ENCODE data around the gene PCGF3.

Gene PCGF3

DNA sequence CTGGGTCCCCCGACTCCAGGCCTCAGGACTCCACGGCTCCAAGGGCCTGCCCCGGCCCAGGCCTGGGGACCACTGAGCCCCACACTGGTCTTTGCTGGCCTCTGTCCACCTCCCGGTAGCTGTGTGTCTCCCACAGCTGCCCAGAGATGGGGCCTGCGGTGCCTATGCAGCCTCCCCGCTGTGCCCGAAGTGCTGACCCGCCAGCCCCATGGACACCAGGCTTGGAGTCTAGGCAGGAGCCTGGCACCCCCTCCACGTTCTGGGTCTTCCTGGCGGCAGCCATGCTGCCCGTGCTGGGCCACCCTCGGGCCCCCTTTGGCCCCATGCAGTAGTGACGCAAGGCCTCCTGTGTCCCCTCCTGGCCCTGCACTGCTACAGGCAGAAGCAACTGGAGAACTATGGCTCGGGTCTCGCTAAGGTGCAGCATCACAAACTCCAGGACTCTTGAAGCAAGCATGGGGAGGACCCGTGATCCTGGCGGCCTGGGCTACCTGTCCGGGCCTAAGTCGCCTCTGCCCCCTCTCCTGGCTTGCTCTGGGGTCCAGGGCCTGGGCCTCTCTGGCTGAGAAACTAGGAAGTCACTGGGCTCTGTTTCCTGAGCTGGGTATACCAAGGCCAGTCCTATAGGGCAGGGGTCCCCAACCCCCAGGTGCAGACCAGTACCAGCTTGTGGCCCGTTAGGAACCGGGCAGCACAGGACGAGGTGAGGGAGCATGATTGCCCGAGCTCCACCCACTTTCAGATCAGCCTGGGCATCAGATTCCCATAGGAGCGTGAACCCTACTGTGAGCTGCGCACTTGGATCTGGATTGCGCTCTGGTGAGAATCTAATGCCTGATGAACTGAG is 30.4 kb upstream of the PCGF3 start:
- Histone ChIP-seq H3K9me3 (ENCODE audit: insufficient read depth, low read length) (no peaks in the 10 kb centered on the region), H4K20me1 (ENCODE audit: low read depth, low read length) (no peaks in the 10 kb centered on the region), H3K36me3 (ENCODE audit: low read length) (no peaks in the 10 kb centered on the region), H3K9me2 (replicated peaks; ENCODE audit: insufficient read depth, low read length) (no peaks in the 10 kb centered on the region), H3K27ac (ENCODE audit: low read depth, low read length) (peak overlapping the region; percentile 98), H3F3A (ENCODE audit: insufficient read depth) (peaks cover 43% of the 10 kb centered on the region), H2AFZ (ENCODE audit: low read depth, low read length, severe bottlenecking) (no peak overlapping the region), H3K9ac (ENCODE audit: low read length) (peak overlapping the region; percentile 89), H3K79me2 (ENCODE audit: insufficient read depth, low read length) (peaks cover 14% of the 10 kb centered on the region), H3K27me3 (ENCODE audit: low read length) (no peaks in the 10 kb centered on the region), H3K4me2 (ENCODE audit: low read depth, low read length, poor library complexity, severe bottlenecking) (peak overlapping the region; percentile 69), H3K4me3 (ENCODE audit: insufficient read depth, low read length, poor library complexity, severe bottlenecking) (peak overlapping the region; percentile 68)
- no peak for TF ChIP-seq EZH2phosphoT487 (conservative IDR thresholded peaks at IDR 0.05; ENCODE audit: low read length)
- TF ChIP-seq, protein P1, sequence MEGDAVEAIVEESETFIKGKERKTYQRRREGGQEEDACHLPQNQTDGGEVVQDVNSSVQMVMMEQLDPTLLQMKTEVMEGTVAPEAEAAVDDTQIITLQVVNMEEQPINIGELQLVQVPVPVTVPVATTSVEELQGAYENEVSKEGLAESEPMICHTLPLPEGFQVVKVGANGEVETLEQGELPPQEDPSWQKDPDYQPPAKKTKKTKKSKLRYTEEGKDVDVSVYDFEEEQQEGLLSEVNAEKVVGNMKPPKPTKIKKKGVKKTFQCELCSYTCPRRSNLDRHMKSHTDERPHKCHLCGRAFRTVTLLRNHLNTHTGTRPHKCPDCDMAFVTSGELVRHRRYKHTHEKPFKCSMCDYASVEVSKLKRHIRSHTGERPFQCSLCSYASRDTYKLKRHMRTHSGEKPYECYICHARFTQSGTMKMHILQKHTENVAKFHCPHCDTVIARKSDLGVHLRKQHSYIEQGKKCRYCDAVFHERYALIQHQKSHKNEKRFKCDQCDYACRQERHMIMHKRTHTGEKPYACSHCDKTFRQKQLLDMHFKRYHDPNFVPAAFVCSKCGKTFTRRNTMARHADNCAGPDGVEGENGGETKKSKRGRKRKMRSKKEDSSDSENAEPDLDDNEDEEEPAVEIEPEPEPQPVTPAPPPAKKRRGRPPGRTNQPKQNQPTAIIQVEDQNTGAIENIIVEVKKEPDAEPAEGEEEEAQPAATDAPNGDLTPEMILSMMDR (IDR thresholded peaks at IDR 0.05; ENCODE audit: insufficient read depth, low read length, poor library complexity, severe bottlenecking), result no peak

DNA sequence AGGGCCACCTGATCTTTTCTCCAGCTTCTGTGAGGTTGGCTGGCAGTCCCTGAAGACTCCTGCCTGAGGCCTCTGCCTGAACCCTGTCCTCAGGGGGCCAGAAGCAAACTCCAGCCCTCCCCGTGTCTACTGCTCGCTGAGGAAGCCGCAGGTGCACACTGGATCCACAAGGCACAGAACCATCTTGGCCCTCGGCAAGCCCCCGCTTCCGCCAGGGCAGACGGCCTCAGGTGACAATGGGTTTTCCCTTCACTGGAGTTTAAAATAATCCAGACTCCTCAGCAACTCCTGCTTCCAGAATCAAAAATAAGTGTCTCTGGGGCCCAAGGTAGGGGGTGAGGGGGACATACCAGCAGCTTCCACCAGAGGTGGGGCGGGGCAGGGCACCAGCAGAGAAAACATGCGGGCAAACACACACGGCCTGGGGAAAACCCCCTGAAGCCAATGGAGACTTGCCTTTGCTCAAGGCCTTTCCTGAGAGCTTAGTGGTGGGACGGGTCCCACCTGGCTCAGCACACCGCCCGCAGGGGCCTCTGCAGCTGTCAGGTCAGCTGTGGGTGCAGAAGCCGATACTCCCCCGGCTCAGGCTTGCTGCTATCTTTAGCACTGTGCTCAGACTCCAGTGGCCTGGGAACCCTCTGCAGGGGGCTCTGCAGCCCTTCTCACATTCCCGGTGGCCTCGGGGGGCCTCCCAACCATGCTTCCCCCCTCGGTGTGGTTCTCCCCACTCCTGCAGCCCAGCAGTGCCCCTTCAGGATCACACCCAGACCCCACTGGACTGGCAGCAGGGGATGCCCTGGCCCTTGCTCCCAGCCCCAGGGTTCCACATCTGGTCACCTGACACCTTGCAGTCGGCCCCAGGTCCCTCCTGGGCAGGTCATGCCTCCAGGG is 29.4 kb upstream of the PCGF3 start:
- peak overlapping the region; percentile 98 for H3K27ac ChIP-seq (ENCODE audit: low read depth, low read length)
- H3K4me2 ChIP-seq (ENCODE audit: low read depth, low read length, poor library complexity, severe bottlenecking), result peak overlapping the region; percentile 69
- no peak overlapping the region for H2AFZ ChIP-seq (ENCODE audit: low read depth, low read length, severe bottlenecking)
- peaks cover 35% of the 10 kb centered on the region for H3F3A ChIP-seq (ENCODE audit: insufficient read depth)
- H3K79me2 ChIP-seq (ENCODE audit: insufficient read depth, low read length), result peaks cover 14% of the 10 kb centered on the region
- no peaks in the 10 kb centered on the region for H3K9me2 ChIP-seq (replicated peaks; ENCODE audit: insufficient read depth, low read length)
- H3K9ac ChIP-seq (ENCODE audit: low read length), result peak overlapping the region; percentile 89
- no peaks in the 10 kb centered on the region for H4K20me1 ChIP-seq (ENCODE audit: low read depth, low read length)
- H3K36me3 ChIP-seq (ENCODE audit: low read length), result no peaks in the 10 kb centered on the region
- peak overlapping the region; percentile 68 for H3K4me3 ChIP-seq (ENCODE audit: insufficient read depth, low read length, poor library complexity, severe bottlenecking)
- no peaks in the 10 kb centered on the region for H3K9me3 ChIP-seq (ENCODE audit: insufficient read depth, low read length)
- no peak for TF ChIP-seq EZH2phosphoT487 (conservative IDR thresholded peaks at IDR 0.05; ENCODE audit: low read length)
- TF ChIP-seq, protein P1 (IDR thresholded peaks at IDR 0.05; ENCODE audit: insufficient read depth, low read length, poor library complexity, severe bottlenecking), result no peak
- no peaks in the 10 kb centered on the region for H3K27me3 ChIP-seq (ENCODE audit: low read length)

GRCh38 chr4:676871-677235 is 28.8 kb upstream of the PCGF3 start:
- Histone ChIP-seq H4K20me1 (ENCODE audit: low read depth, low read length) (no peaks in the 10 kb centered on the region), H3K9me3 (ENCODE audit: insufficient read depth, low read length) (no peaks in the 10 kb centered on the region), H3F3A (ENCODE audit: insufficient read depth) (peaks cover 32% of the 10 kb centered on the region), H2AFZ (ENCODE audit: low read depth, low read length, severe bottlenecking) (no peak overlapping the region), H3K4me3 (ENCODE audit: insufficient read depth, low read length, poor library complexity, severe bottlenecking) (peak overlapping the region; percentile 17), H3K9me2 (replicated peaks; ENCODE audit: insufficient read depth, low read length) (no peaks in the 10 kb centered on the region), H3K27ac (ENCODE audit: low read depth, low read length) (peak overlapping the region; percentile 98), H3K27me3 (ENCODE audit: low read length) (no peaks in the 10 kb centered on the region), H3K79me2 (ENCODE audit: insufficient read depth, low read length) (peaks cover 14% of the 10 kb centered on the region), H3K9ac (ENCODE audit: low read length) (peak overlapping the region; percentile 89), H3K36me3 (ENCODE audit: low read length) (no peaks in the 10 kb centered on the region), H3K4me2 (ENCODE audit: low read depth, low read length, poor library complexity, severe bottlenecking) (peak overlapping the region; percentile 69)
- TF ChIP-seq EZH2phosphoT487 (conservative IDR thresholded peaks at IDR 0.05; ENCODE audit: low read length), result no peak
- TF ChIP-seq, protein P1 (IDR thresholded peaks at IDR 0.05; ENCODE audit: insufficient read depth, low read length, poor library complexity, severe bottlenecking), result no peak
